NCI-H2227 (cell line): ENCODE measurements around the gene KRTAP10-1.
A peak's percentile ranks its signal among the peaks of the same experiment; 100 is the strongest.
"Not testable (repeated sequence)": the region's sequence is repeated elsewhere in the genome, so short reads cannot be mapped to it uniquely, and the experiment has no call there.

Experiments
- DNase-seq: peaks from one replicate; lab custom pipeline; 2025; ENCODE audit not compliant: unreplicated experiment; lab: John Stamatoyannopoulos, UW

KRTAP10-1 gene

DNA sequence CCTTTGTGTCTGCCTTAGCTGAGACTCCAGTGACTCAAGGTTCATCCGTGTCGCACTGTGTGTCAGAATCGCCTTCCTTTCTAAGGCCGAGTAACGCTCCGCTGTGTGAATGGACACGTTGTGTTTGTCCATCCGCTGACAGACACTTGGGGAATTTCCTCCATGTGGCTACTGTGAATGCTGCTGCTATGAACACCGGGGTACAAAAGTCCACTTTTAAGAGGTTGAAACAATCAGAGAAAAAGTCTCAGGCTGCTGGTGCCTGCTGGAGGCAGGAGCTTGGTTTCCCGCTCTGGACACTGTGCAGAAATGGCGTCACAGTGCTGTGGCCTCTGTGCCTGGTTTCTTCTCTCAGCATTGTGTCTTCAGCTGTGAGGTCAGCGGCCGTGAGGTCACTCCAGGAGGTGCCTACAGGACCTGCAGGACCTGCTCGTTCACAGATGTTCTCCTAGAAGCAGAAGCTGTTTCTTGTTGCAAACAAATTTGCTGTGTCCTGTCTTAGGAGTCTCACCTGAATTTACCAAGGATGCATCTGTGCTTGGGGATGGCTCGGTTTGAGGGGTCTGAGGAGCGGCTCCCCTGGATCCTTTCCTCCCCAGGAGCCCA, 34.2 kb downstream of the KRTAP10-1 start:
- no peak for DNase-seq

DNA sequence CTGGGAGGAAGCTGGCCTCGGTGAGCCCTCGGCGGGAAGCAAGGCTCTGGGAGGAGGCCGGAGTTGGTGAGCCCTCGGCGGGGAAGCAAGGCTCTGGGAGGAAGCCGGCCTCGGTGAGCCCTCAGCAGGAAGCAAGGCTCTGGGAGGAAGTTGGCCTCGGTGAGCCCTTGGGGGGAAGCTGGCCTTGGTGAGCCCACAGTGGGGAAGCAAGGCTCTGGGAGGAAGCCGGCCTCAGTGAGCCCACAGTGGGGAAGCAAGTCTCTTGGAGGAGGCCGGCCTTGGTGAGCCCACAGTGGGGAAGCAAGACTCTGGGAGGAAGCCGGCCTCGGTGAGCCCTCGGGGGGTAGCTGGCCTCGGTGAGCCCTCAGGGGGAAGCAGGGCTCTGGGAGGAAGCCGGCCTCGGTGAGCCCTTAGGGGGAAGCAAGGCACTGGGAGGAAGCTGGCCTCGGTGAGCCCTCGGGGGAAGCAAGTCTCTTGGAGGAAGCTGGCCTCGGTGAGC, 36.0 kb downstream of the KRTAP10-1 start:
- no peak for DNase-seq

DNA sequence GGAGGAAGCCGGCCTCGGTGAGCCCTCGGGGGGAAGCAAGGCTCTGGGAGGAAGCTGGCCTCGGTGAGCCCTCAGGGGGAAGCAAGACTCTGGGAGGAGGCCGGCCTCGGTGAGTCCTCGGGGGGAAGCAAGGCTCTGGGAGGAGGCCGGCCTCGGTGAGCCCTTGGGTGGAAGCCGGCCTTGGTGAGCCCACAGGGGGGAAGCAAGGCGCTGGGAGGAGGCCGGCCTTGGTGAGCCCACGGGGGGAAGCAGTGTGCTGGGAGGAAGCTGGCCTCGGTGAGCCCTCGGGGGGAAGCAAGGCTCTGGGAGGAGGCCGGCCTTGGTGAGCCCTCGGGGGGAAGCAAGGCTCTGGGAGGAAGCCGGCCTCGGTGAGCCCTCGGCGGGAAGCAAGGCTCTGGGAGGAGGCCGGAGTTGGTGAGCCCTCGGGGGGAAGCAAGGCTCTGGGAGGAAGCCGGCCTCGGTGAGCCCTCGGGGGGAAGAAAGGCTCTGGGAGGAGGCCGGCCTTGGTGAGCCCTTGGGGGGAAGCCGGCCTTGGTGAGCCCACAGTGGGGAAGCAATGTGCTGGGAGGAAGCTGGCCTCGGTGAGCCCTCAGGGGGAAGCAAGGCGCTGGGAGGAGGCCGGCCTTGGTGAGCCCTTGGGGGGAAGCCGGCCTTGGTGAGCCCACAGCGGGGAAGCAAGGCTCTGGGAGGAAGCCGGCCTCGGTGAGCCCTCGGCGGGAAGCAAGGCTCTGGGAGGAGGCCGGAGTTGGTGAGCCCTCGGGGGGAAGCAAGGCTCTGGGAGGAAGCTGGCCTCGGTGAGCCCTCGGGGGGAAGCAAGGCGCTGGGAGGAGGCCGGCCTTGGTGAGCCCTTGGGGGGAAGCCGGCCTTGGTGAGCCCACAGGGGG, 36.7 kb downstream of the KRTAP10-1 start:
- not testable (repeated sequence) for DNase-seq

- no peak for DNase-seq
Observed at GRCh38 chr21:44502171-44502958, 37.6 kb downstream of the KRTAP10-1 start.

- no peak for DNase-seq
Observed at GRCh38 chr21:44500111-44500510, 39.9 kb downstream of the KRTAP10-1 start.

DNA sequence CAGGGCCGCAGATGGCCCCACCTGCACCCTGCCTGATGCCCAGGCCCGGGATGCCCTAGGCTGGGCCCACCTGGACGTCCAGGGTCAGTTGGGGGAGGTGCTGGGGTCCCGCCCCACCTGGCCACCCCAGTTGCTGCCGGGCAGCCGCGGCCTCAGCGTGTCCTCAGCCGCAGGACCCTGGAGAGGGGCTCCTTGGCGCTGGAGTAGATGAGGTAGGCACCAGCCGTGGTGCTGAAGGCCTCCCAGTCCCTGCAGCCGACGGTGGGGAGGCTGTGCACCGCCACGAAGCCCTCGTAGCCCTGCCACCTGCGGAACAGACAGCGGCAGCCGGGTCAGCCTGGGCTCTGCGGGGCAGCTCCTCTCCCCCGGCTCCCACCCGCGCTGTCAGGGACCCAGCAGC, 40.4 kb downstream of the KRTAP10-1 start:
- DNase-seq: no peak

GRCh38 chr21:44499211-44499560, 40.8 kb downstream of the KRTAP10-1 start:
- no peak for DNase-seq

DNA sequence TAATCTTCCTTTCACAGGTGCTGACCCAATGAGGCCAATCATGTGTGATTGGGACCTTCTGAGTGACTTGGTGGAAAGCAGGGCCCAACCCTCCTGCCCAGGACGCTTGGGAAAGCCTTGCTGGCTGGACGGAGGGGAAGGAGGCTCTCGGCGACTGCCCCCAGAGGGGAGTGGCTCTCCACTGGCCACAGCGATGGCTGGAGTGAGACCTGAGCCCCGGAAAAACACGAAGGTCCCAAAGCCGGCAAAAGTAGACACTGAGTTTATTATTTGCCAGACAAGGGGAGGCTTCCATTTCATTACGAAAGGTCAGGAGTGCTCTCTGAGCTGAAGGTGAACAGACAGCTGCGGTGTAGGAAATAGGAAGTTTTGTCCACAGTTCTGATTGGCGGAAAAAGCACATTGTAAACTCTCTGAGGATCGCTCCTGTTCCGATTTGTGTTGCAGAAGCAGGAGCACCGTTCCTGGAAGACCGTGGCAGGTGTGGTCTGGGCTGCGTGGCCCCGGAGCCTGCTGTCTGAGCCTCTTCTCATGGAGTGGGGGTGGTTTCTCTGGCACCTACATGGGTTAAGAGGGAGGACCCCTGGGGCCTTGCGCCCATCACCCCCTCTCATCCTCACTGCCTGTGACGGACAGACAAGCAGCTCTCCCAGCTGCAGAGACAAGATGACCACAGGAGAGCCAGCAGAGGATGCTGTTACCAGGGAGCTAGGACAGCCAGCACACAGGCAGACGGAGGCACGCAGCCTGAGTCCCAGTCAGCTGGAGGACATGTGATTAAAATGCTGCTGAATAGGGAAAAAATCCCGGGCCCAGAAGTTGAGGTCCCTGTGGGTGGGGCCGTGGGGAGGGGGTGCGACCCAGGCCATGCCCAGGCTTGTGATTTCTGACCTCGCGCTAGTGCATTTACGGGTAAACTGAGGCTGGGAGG, 41.5 kb downstream of the KRTAP10-1 start:
- DNase-seq: no peak

- DNase-seq: peak; percentile 37
Observed at GRCh38 chr21:44497703-44498126, 42.3 kb downstream of the KRTAP10-1 start.

GRCh38 chr21:44496564-44497550, 43.1 kb downstream of the KRTAP10-1 start:
- DNase-seq: no peak

DNA sequence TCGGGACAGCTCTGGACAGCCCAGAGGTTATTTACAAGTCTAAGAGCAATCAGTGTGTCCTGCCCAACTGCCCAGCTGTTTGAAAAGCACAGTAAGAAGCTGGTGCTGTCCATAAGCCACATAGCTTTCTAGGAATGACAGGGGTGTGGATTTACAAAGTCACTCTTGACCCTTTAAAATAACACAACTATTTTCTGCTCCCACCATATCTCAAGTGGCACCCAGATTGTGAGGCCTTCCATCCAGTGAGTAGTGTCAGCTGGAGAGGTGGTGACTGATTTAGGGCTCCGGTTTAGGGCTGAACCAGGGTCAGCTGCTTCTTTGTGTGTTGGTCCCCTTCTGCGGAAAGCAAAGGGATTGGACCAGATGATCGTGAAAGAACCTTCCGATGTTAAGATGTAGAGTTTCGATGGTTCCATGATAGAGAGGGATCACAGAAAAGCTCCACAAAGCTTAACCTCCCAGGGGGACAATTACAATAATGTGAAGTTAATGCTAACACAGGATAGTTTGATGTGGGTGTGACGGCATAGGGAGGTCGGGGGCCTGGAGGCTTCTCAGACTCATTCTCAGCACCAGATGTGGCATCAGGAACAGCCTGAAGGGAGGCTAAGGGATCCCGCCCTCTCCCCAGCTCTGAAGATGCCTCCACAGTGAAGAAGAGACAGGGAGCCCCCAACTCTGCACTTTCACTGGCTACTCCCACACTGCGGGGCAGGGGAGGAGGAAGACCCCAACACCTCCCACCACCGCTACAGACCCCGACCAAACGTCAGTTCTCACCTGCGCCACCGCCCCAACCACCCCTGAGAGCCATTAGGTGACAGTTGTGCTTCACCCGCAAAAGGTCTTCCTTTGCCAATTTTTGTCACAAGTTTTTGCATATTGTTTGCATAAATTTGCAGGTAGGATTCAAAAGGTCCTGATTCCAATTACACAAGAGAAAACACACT, 44.1 kb downstream of the KRTAP10-1 start:
- no peak for DNase-seq

DNA sequence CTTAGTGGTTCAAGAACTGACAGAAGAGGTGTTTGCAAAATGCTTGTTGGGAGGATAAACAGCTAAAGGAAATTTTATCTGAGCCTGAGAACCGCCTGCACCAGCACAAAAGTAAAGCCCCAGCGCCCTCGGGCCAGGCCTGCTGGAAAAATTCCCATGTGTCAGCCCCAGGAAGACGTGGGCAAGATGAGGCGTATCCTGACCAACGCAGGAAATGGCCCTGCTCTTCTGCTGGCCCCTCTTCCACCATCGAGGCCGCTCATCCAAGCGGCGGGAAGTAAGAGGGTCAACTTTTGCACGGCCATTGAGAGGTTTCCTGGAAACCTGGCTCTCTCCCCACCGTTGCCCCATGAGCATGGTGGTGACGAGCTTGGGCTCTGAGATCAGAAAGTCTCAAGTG, 45.0 kb downstream of the KRTAP10-1 start:
- DNase-seq: no peak

DNA sequence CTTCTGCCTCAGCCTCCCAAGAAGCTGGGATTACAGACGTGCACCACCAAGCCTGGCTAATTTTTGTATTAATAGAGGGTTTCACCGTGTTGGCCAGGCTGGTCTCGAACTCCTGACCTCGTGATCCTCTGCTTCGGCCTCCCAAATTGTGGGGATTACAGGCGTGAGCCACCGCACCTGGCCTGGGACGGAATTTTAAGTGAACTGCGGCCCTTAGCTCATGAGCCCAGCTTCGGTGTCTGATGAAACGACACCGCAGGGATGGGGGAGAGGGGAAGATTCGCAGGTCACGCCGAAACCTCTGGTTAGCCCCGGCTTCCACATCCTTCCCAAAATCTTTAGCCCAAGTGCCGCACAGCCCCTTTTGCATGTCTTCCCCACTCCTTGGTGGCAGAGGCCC, 45.6 kb downstream of the KRTAP10-1 start:
- no peak for DNase-seq

DNA sequence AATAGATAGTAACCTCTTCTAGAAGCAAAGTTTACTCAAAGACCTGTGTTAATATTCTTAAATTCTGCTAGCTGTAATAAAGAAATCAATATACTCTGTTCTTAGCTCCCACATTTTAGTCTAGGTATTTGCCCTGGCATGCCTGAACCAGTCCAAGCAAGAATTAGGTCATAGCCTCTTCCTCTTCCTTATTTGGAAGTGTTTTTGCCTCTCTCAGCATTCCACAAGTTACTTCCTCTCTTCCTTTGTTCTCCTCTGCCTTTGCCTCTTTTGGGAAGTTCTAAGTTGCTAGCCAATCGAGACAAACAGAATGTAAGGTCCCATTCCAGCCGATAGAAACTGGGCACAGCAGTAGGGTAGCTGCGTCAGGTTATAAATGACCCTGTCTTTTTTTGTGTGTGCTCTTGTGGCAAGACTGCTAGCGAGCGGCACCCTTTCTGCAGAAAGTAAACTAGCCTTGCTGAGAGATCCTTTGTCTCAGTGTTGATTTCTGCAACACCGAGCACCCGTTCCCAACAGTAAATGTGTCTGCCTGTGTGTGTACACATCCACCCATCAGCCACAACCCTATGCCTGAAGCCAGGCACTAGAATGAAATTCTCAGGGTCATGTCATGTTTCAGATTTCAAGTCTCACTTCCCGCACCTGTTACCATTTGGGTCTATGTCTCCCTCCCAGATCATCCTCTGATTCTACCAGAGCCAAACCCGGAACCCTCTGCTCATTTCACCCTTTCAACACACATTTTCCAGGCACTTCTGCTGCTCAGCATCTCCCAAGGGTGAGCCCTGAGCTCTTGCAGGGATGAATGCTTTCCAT, 47.2 kb downstream of the KRTAP10-1 start:
- DNase-seq: no peak

- no peak for DNase-seq
Observed at GRCh38 chr21:44490816-44491215, 49.2 kb downstream of the KRTAP10-1 start.

DNA sequence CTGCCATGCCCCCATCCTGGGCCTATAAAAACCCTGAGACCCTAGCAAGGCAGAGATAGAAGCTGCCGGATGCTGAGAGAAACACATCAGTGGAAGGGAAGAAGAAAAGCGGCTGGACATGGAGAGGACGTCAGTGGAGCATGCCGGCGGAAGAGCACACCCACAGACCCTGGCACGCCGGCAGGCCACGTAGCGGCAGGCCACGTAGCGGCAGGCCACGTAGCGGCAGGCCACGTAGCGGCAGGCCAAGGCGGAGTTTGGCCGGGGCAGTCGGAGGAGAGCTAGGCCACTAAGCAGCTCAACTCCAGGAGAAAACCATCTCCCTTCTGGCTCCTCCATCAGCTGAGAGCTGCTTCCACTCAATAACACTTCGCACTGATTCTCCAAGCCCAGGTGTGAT, 49.6 kb downstream of the KRTAP10-1 start:
- no peak for DNase-seq

GRCh38 chr21:44489962-44490361, 50.0 kb downstream of the KRTAP10-1 start:
- DNase-seq: no peak
